ENCODE measurements around the gene PPP1R17. TPM values are rescaled to one million over a fixed set of nuclear protein-coding genes. Genes with fewer than 3 reads are reported as not detected.

The PPP1R17 gene
- total RNA-seq, 2 donors from 2014 or later: not detected

DNA sequence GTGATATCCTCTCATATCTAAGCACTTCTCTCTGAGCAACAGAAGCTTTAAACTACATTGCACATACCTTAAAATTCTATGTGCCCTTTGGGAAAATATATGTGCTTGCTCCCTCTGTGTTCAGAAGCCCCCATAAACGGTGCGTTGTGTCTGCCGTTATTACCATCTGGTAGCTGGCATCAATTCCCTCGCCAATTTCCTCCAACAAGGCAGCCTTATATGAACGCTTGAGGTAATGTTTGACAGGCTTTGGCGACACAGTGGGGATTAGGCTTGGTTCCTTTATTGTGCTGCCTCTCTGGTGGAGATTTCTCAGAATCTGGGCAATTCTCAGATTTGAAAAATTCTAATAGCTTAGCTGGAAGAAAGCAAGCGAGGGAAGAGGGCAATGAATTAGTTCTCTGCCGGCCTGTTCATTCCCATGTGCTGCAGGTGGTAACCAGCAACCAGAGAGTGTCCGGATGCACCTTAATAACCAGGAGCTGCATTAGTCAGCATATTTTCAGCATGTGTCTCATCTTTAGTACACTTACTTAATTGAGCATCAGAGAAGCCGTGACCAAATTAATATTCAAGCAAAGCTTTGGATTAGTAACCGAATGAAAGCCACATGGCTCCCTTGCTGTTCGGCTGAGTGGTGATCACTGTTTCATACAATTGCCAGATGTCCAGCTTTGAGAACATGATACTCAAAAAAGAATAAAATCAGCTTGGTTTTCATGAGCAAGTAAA, 7.3 kb upstream of the PPP1R17 start:
- no peaks in the 10 kb centered on the region for H3K36me3 Mint-ChIP-seq (ENCODE audit: insufficient read depth in 2 of 2)
- H3K27ac Mint-ChIP-seq: no peak overlapping the region
- H3K27me3 Mint-ChIP-seq (ENCODE audit: low read depth): no peaks in the 10 kb centered on the region
- DNase-seq: no peak
- no peak for ATAC-seq (replicated peaks in 1 of 2)
- H3K4me1 Mint-ChIP-seq (ENCODE audit: low read depth): no peaks in the 10 kb centered on the region
- H3K4me3 Mint-ChIP-seq: no peak overlapping the region
- H3K9me3 Mint-ChIP-seq: peaks cover 0 to 2% of the 10 kb centered on the region in 2 donors

DNA sequence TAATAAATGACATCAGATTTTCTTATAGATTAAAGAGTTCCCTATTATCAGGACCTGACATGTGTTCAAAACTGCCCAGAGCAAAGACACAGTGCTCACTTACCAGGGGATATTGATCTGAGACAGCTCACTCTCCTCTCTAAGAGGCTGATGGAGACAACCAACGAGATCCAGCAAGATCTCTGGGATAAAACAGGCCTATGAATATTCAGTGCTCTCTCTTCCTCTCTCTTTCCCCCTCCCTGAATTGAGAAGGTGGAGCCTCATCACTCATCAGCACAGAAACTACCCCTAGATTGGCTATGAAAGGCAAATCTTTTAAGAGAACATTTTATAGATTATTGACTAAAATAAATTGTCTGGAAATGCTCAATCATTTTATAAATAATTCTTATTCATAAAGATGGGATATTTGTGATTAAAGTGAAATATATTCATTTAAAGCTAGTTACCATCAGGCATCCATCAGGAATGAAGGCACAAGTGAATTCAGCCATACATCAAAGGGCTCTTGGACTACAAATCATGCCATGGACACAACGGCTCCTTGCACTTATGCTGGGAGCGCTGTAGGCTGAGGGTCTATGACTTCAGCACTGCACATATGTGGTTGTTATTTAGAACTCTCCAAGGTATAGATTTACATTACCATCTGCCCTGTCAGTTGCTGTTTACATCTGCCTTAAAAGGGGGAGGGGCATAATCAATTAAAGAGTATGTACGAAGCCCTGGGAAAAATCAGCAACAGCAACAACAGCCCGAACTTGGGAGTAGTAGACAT, 3.4 kb upstream of the PPP1R17 start:
- H3K27ac Mint-ChIP-seq: no peak overlapping the region
- ATAC-seq (replicated peaks in 1 of 2) (no peak), DNase-seq (no peak)
- no peak overlapping the region for H3K4me3 Mint-ChIP-seq
- no peaks in the 10 kb centered on the region for H3K9me3 Mint-ChIP-seq
- H3K27me3 Mint-ChIP-seq (ENCODE audit: low read depth): no peaks in the 10 kb centered on the region
- H3K4me1 Mint-ChIP-seq (ENCODE audit: low read depth): no peaks in the 10 kb centered on the region
- H3K36me3 Mint-ChIP-seq (ENCODE audit: insufficient read depth in 2 of 2): no peaks in the 10 kb centered on the region

DNA sequence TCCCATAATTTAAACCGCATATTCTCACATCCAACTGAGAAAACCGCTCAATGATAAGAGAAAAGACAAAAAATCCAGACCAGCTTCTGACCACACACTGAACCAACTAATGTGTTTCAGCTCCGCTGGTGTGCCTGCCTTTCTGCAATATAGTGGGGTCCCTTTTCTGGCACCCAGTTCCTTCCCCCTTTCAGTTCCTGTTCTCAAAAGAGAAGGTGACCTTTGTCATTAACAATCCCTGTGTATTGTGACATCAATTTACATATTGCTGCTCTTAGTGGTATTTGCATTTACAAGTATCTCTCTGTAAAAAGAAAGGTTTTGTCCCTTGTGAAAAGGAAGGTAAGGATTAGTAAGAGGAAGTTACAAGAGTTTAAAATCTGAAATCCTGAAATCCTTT, 1.4 kb downstream of the PPP1R17 start:
- no peak overlapping the region for H3K27ac Mint-ChIP-seq
- no peaks in the 10 kb centered on the region for H3K36me3 Mint-ChIP-seq (ENCODE audit: insufficient read depth in 2 of 2)
- ATAC-seq (replicated peaks in 1 of 2): no peak
- no peaks in the 10 kb centered on the region for H3K4me1 Mint-ChIP-seq (ENCODE audit: low read depth)
- DNase-seq: no peak
- peaks cover 0 to 2% of the 10 kb centered on the region in 2 donors for H3K9me3 Mint-ChIP-seq
- no peak overlapping the region for H3K4me3 Mint-ChIP-seq
- H3K27me3 Mint-ChIP-seq (ENCODE audit: low read depth): no peaks in the 10 kb centered on the region

DNA sequence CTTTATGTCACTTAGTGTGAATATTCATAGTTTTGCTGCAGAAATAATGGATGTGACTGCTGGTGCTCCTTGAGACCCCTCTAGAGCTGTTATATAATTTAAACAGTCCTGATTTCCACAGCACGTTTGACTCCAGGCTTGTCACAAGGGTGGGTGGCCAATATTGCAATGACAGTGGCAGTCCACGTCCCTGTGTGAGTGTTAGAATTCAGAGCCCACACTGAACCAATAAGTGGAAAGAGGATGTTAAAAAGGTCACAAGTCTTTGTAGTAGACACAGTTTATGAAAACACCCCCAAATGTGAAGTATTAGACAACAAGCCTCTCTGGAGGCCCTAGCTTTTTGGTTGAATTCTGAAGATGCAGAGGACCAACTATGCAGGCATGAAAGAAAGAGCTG, 2.0 kb downstream of the PPP1R17 start:
- no peak overlapping the region for H3K27ac Mint-ChIP-seq
- H3K4me3 Mint-ChIP-seq: no peak overlapping the region
- no peaks in the 10 kb centered on the region for H3K4me1 Mint-ChIP-seq (ENCODE audit: low read depth)
- ATAC-seq (replicated peaks in 1 of 2) (no peak), DNase-seq (no peak)
- no peaks in the 10 kb centered on the region for H3K27me3 Mint-ChIP-seq (ENCODE audit: low read depth)
- peaks cover 0 to 2% of the 10 kb centered on the region in 2 donors for H3K9me3 Mint-ChIP-seq
- H3K36me3 Mint-ChIP-seq (ENCODE audit: insufficient read depth in 2 of 2): no peaks in the 10 kb centered on the region

DNA sequence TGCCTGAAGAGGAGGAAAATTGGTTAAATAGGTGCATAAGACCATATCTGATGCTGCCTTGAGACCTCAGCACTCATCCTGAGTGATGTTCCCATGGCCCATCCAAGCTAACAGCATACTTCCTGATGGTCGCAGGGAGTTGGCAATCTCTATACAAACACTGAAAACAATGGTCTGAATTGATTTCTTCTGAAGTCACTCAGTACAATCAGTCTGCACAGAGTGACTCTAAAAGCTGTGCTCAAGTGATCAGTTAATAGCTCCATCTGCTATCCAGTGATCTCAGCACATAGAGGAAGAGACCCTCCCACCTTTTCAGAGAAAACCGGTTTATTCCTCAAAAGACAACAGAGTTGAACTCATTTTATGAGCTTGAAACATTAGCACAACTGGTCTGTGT, 3.9 kb downstream of the PPP1R17 start:
- H3K27me3 Mint-ChIP-seq (ENCODE audit: low read depth): no peaks in the 10 kb centered on the region
- ATAC-seq (replicated peaks in 1 of 2) (no peak), DNase-seq (no peak)
- no peaks in the 10 kb centered on the region for H3K4me1 Mint-ChIP-seq (ENCODE audit: low read depth)
- H3K36me3 Mint-ChIP-seq (ENCODE audit: insufficient read depth in 2 of 2): no peaks in the 10 kb centered on the region
- H3K27ac Mint-ChIP-seq: no peak overlapping the region
- peaks cover 2 to 4% of the 10 kb centered on the region in 2 donors for H3K9me3 Mint-ChIP-seq
- H3K4me3 Mint-ChIP-seq: no peak overlapping the region

DNA sequence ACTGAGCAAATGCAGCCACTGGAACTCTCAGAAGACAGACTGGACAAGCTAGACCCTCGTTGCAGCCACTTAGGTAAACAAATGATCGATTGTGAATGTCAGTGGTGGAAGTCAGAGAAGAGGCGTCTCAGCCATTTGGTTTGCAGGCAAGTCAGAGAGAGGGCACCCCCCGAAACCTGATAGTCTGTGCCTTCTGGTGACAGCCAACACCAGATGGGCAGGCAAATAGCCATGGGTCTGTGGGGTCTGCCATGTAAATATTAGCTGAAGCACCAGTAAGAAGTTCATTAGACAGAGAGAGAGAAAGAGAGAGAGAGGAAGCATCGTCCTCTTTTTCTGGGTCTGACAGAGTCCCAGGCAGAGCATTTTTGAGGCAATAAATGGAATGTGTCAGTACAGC, 5.4 kb downstream of the PPP1R17 start:
- ATAC-seq (replicated peaks in 1 of 2) (no peak), DNase-seq (no peak)
- Mint-ChIP-seq H3K4me1 (ENCODE audit: low read depth) (no peaks in the 10 kb centered on the region), H3K27ac (no peak overlapping the region), H3K36me3 (ENCODE audit: insufficient read depth in 2 of 2) (no peaks in the 10 kb centered on the region), H3K4me3 (no peak overlapping the region), H3K27me3 (ENCODE audit: low read depth) (no peaks in the 10 kb centered on the region), H3K9me3 (peaks cover 2 to 4% of the 10 kb centered on the region in 2 donors)

DNA sequence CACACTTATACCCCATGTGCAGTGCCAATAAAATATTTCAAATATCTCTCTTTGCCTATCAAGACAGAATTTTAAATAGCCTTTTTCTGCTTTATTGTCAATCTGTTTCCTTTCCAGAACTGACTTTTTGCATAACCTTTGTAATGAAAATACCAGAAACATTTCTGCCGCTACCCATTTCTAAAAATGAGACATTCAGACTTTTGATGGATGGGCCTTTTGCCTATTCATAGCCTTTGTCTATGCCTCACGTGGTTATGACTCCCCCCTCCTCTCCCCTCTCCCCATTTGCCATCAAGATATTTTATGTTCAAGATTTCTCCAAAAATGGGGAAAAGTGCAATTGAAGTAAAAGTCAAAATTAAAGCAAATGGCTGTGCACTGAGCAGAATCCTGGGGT, 5.9 kb downstream of the PPP1R17 start:
- no peak overlapping the region for H3K4me3 Mint-ChIP-seq
- ATAC-seq (replicated peaks in 1 of 2) (no peak), DNase-seq (no peak)
- H3K27ac Mint-ChIP-seq: no peak overlapping the region
- H3K36me3 Mint-ChIP-seq (ENCODE audit: insufficient read depth in 2 of 2): no peaks in the 10 kb centered on the region
- peaks cover 2 to 4% of the 10 kb centered on the region in 2 donors for H3K9me3 Mint-ChIP-seq
- no peaks in the 10 kb centered on the region for H3K27me3 Mint-ChIP-seq (ENCODE audit: low read depth)
- H3K4me1 Mint-ChIP-seq (ENCODE audit: low read depth): no peaks in the 10 kb centered on the region

DNA sequence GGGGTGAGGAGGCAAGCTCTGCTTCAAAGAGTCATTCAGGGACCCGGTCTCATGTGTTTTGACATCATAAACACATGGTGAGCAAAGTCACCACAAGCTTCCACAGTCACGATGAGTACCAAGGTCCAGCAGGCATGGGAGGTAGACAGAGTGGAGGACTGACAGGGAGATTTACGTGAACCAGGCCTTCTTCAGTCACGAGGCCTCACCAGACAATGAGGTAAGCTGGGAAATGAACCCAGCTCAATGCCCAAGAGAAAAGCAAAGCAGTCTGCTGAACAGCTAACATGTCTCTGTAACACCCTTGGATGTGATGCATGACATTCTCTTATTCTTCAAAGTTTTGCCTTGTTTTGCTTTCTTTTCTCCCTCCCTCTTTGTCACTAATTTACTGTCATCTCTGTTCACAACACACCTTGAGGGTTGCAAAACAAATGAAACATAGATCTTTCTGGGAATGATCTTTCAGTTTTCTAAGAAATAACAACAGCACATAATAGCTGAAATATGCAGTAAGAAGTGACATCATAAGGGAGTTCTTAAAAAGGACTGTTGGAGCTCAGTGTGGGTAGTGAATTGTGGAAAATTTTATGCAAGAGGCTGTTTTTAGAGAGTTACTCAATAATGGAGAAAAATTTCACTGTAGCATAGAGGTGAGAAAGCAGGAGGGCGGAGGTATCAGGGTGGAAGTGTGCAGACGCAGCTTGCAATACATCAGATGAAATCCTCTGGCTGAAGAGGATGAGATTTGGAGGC, 9.0 kb downstream of the PPP1R17 start:
- no peaks in the 10 kb centered on the region for H3K4me1 Mint-ChIP-seq (ENCODE audit: low read depth)
- no peak overlapping the region for H3K4me3 Mint-ChIP-seq
- H3K9me3 Mint-ChIP-seq: peaks cover 0 to 4% of the 10 kb centered on the region in 2 donors
- H3K27me3 Mint-ChIP-seq (ENCODE audit: low read depth): no peaks in the 10 kb centered on the region
- no peak overlapping the region for H3K27ac Mint-ChIP-seq
- H3K36me3 Mint-ChIP-seq (ENCODE audit: insufficient read depth in 2 of 2): no peaks in the 10 kb centered on the region
- ATAC-seq (replicated peaks in 1 of 2): peak in 1 of 2 donors; percentile 25
- no peak for DNase-seq

DNA sequence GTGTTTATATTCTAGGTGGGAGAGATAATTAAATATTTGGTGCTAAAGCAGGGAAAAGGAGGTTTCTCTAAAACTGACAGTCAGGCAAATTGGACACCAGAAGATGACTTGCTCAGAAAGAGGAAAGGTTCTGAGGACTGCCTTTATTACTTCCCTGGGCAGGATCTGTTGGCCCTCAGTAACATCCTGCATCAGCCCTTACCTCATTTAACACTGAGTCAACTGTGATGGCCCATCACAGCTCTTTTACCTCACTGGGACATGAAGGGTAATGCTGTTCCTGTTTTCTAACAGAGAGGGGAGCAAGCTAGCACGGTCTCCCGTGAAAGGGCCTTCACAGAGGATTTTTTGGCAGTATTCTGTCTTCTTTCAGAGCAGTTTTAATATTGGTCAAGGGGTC, 12.0 kb downstream of the PPP1R17 start:
- Mint-ChIP-seq H3K4me1 (ENCODE audit: low read depth) (no peaks in the 10 kb centered on the region), H3K9me3 (peaks cover 0 to 4% of the 10 kb centered on the region in 2 donors), H3K36me3 (ENCODE audit: insufficient read depth in 2 of 2) (no peaks in the 10 kb centered on the region), H3K27me3 (ENCODE audit: low read depth) (no peaks in the 10 kb centered on the region), H3K27ac (no peak overlapping the region), H3K4me3 (no peak overlapping the region)
- ATAC-seq (replicated peaks in 1 of 2) (no peak), DNase-seq (no peak)

DNA sequence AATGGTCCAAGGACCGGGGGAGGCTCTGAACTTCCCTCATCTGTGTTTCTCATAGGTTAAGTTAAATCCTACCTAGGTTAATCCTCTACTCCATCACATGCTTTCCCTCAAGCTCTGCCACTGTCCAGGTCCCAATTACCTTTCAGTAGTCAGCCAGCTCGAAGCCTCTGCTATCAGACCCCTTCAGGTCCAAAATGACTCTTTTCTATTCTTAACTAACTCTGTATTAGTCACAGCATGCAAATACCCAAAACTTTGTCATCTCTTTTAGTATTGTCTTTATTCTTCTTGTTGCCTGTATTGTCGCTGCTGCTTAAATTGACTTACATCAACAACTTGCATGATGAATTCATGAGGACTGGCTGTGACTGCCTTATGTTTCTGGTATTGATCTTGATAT, 15.3 kb downstream of the PPP1R17 start:
- Mint-ChIP-seq H3K4me3 (no peak overlapping the region), H3K4me1 (ENCODE audit: low read depth) (no peaks in the 10 kb centered on the region), H3K27me3 (ENCODE audit: low read depth) (no peaks in the 10 kb centered on the region), H3K9me3 (no peaks in the 10 kb centered on the region), H3K27ac (no peak overlapping the region), H3K36me3 (ENCODE audit: insufficient read depth in 2 of 2) (no peaks in the 10 kb centered on the region)
- no peak for DNase-seq
- ATAC-seq (replicated peaks in 1 of 2): no peak

DNA sequence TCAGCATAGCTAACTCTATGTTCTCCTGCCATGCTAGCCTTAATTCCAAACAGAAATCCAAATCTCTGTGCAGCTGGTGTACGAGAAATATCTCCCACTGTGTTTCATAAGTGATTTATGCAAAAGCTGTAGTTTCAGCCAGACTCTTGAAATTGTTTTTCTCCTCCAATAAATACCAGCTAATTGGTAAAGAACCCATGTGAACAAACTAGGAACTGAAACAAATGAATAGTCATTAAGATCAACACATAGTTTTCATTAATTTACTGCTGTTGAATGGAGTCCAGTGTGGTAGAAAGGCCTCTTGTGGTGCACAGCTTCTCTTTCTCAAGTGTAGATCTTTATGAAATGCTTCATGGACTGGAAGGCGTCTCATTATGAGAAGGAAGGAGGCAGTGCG, 18.4 kb downstream of the PPP1R17 start:
- Mint-ChIP-seq H3K27ac (no peak overlapping the region), H3K4me3 (no peak overlapping the region), H3K27me3 (ENCODE audit: low read depth) (no peaks in the 10 kb centered on the region), H3K4me1 (ENCODE audit: low read depth) (no peaks in the 10 kb centered on the region), H3K36me3 (ENCODE audit: insufficient read depth in 2 of 2) (no peaks in the 10 kb centered on the region), H3K9me3 (no peaks in the 10 kb centered on the region)
- DNase-seq: no peak
- no peak for ATAC-seq (replicated peaks in 1 of 2)

DNA sequence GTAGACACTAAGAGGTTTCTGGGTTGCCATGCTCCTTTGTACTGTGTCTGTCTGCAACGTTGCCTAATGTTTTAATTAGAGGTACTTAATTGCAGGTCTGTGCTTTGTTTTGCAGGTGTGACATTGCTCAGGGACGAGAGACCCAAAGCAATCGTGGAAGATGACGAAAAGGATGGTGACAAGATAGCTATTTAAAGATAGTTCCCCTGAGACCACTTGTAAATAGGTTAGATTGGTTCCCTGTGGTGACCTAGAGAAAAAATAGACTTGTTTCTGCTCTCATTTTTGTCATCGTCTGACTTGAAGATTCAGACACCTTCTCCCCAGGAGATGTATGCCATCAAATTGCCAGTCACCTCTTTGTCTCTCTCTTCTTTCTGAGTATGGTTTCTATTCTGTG, 20.1 kb downstream of the PPP1R17 start:
- H3K4me3 Mint-ChIP-seq: no peak overlapping the region
- H3K27me3 Mint-ChIP-seq (ENCODE audit: low read depth): no peaks in the 10 kb centered on the region
- H3K9me3 Mint-ChIP-seq: peaks cover 0 to 2% of the 10 kb centered on the region in 2 donors
- no peaks in the 10 kb centered on the region for H3K4me1 Mint-ChIP-seq (ENCODE audit: low read depth)
- H3K36me3 Mint-ChIP-seq (ENCODE audit: insufficient read depth in 2 of 2): no peaks in the 10 kb centered on the region
- no peak for ATAC-seq (replicated peaks in 1 of 2)
- no peak for DNase-seq
- H3K27ac Mint-ChIP-seq: no peak overlapping the region

DNA sequence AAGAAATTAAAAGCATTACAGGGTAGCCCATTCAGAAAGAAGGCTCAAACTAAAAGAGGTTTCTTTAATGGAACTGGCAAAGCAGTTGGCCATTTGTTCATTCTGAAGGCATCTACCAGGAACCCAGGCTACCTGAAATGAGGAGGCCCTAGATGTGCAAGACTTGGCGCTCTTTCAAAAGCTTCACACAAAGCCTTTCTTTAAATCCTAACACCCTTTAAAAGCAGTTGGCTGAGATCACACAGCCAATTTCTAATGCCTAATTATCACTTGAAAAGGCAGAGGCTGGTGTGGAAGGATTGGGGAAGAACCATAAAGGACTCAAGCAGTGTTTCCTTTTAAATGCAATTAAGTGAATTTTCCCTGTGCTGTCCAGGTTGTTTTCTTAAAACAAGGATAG, 23.2 kb downstream of the PPP1R17 start:
- H3K27ac Mint-ChIP-seq: no peak overlapping the region
- H3K36me3 Mint-ChIP-seq (ENCODE audit: insufficient read depth in 2 of 2): peaks cover 0 to 1% of the 10 kb centered on the region in 2 donors
- H3K4me1 Mint-ChIP-seq (ENCODE audit: low read depth): no peaks in the 10 kb centered on the region
- no peak for DNase-seq
- no peaks in the 10 kb centered on the region for H3K27me3 Mint-ChIP-seq (ENCODE audit: low read depth)
- H3K9me3 Mint-ChIP-seq: peaks cover 0 to 7% of the 10 kb centered on the region in 2 donors
- H3K4me3 Mint-ChIP-seq: no peak overlapping the region
- ATAC-seq (replicated peaks in 1 of 2): no peak
